DOHH2 (cell line): ENCODE results near the gene NDFIP1.

ENCODE experiments used
- H3F3A ChIP-seq: fragments of 200-600 bp; sonication (generic), shearing (Covaris generic); 2 replicates; pipeline ENCODE4 v1.6.0; 2016; ENCODE audit warnings: antibody characterized with exemption, mild to moderate bottlenecking; ENCODE audit not compliant: control insufficient read depth, insufficient read depth
- H3K27ac ChIP-seq: fragments of 200-600 bp; sonication (generic); 2 replicates; pipeline ENCODE4 v1.5.1; 2014; ENCODE audit warnings: low read depth, mild to moderate bottlenecking, low read length, moderate library complexity
- H3K27me3 ChIP-seq: fragments of 200-600 bp; sonication (generic); 2 replicates; pipeline ENCODE4 v1.6.1; 2014; ENCODE audit warnings: mild to moderate bottlenecking, low read length, mixed read lengths; ENCODE audit not compliant: control insufficient read depth
- H3K36me3 ChIP-seq: fragments of 200-600 bp; sonication (generic); 2 replicates; pipeline ENCODE4 v1.6.1; 2014; ENCODE audit warnings: mild to moderate bottlenecking, low read length, moderate library complexity, mixed read lengths; ENCODE audit not compliant: control insufficient read depth
- H3K4me1 ChIP-seq: fragments of 200-600 bp; sonication (generic); 2 replicates; pipeline ENCODE4 v1.6.1; 2014; ENCODE audit warnings: mild to moderate bottlenecking, low read length, mixed read lengths; ENCODE audit not compliant: control insufficient read depth
- H3K4me2 ChIP-seq: fragments of 200-600 bp; sonication (generic); 2 replicates; pipeline ENCODE4 v1.6.0; 2014; ENCODE audit warnings: mild to moderate bottlenecking, low read length, moderate library complexity
- H3K4me3 ChIP-seq: fragments of 200-600 bp; sonication (generic); 2 replicates; pipeline ENCODE4 v1.5.1; 2014; ENCODE audit warnings: mild to moderate bottlenecking, low read length, mixed read lengths
- H3K79me2 ChIP-seq: fragments of 200-600 bp; sonication (generic); 2 replicates; pipeline ENCODE4 v1.6.1; 2014; ENCODE audit warnings: mild to moderate bottlenecking, low read length, mixed read lengths; ENCODE audit not compliant: control insufficient read depth
- H3K9me2 ChIP-seq: fragments of 200-600 bp; sonication (generic); replicated peaks from 2 replicates; pipeline ENCODE4 v1.6.1; 2014; ENCODE audit warnings: mild to moderate bottlenecking, low read length, mixed read lengths; ENCODE audit not compliant: control insufficient read depth
- H3K9me3 ChIP-seq: fragments of 200-600 bp; sonication (generic); 2 replicates; pipeline ENCODE4 v1.6.1; 2014; ENCODE audit warnings: antibody characterized with exemption, low read length, mixed read lengths; ENCODE audit not compliant: control insufficient read depth, insufficient read depth
- H4K20me1 ChIP-seq: fragments of 200-600 bp; sonication (generic); 2 replicates; pipeline ENCODE4 v1.6.0; 2014; ENCODE audit warnings: low read depth, mild to moderate bottlenecking, antibody characterized with exemption, low read length, moderate library complexity; ENCODE audit not compliant: control insufficient read depth, insufficient read depth
- CTCF ChIP-seq: fragments of 200-600 bp; sonication (generic); IDR thresholded peaks from one replicate; pipeline ENCODE4 v1.5.1; 2014; ENCODE audit warnings: antibody characterized with exemption, mild to moderate bottlenecking, low read depth, low read length; ENCODE audit not compliant: poor library complexity, severe bottlenecking
- EZH2phosphoT487 ChIP-seq: fragments of 200-600 bp; sonication (generic); IDR thresholded peaks from 2 replicates; pipeline ENCODE4 v1.6.1; 2017; ENCODE audit warnings: borderline replicate concordance, mild to moderate bottlenecking, antibody characterized with exemption, low read length, moderate library complexity, mixed read lengths

Gene NDFIP1

GRCh38 chr5:142175039-142175438, 66.5 kb downstream of the NDFIP1 start:
- Histone ChIP-seq H3K27me3 (peaks cover 5% of the 10 kb centered on the region; the same call in 1 of the 2 replicates), H3K36me3 (no peaks in the 10 kb centered on the region), H3K4me3 (no peak overlapping the region), H3K27ac (no peak overlapping the region), H3K9me2 (no peaks in the 10 kb centered on the region), H3K79me2 (no peaks in the 10 kb centered on the region), H3K9me3 (no peaks in the 10 kb centered on the region), H3K4me2 (no peak overlapping the region), H4K20me1 (no peaks in the 10 kb centered on the region), H3F3A (no peaks in the 10 kb centered on the region), H3K4me1 (no peaks in the 10 kb centered on the region)
- TF ChIP-seq EZH2phosphoT487 (no peak), CTCF (no peak)

- peaks cover 3% of the 10 kb centered on the region; the same call in 1 of the 2 replicates for H3K27me3 ChIP-seq
- no peaks in the 10 kb centered on the region for H3K36me3 ChIP-seq
- no peaks in the 10 kb centered on the region for H4K20me1 ChIP-seq
- no peaks in the 10 kb centered on the region for H3K4me1 ChIP-seq
- H3K79me2 ChIP-seq = no peaks in the 10 kb centered on the region
- TF ChIP-seq EZH2phosphoT487 (no peak), CTCF (no peak)
- no peak overlapping the region for H3K4me2 ChIP-seq
- H3K4me3 ChIP-seq = no peak overlapping the region
- no peak overlapping the region for H3K27ac ChIP-seq
- H3F3A ChIP-seq = no peaks in the 10 kb centered on the region
- H3K9me2 ChIP-seq = no peaks in the 10 kb centered on the region
- H3K9me3 ChIP-seq = no peaks in the 10 kb centered on the region
Measured at GRCh38 chr5:142175461-142176142, 67.0 kb downstream of the NDFIP1 start.

- Histone ChIP-seq H3K27me3 (peaks cover 3% of the 10 kb centered on the region; the same call in 1 of the 2 replicates), H3K4me1 (no peaks in the 10 kb centered on the region), H3K9me3 (no peaks in the 10 kb centered on the region), H4K20me1 (no peaks in the 10 kb centered on the region), H3K4me3 (no peak overlapping the region), H3K4me2 (no peak overlapping the region), H3K27ac (no peak overlapping the region), H3F3A (no peaks in the 10 kb centered on the region), H3K36me3 (no peaks in the 10 kb centered on the region), H3K79me2 (no peaks in the 10 kb centered on the region), H3K9me2 (no peaks in the 10 kb centered on the region)
- TF ChIP-seq EZH2phosphoT487 (no peak), CTCF (no peak)
Measured at GRCh38 chr5:142176255-142176654, 67.7 kb downstream of the NDFIP1 start.
